MG63 (cell line): Measurements from ENCODE around the gene SRP54. TPM values are rescaled to one million over a fixed set of nuclear protein-coding genes. Genes with fewer than 3 reads are reported as not detected.
"Not testable (repeated sequence)": the region's sequence is repeated elsewhere in the genome, so short reads cannot be mapped to it uniquely, and the experiment has no call there.

Experiments used
- DNase-seq: peaks from one replicate; pipeline ENCODE4 v3.0.0-alpha.2; 2020
- H3K27me3 ChIP-seq: fragments of 250-450 bp; sonication (Bioruptor Pico); 2 replicates; pipeline ENCODE4 v1.5.1; 2020; ENCODE audit warnings: mild to moderate bottlenecking, moderate library complexity
- H3K36me3 ChIP-seq: fragments of 250-450 bp; sonication (Bioruptor Pico); 2 replicates; pipeline ENCODE4 v1.5.1; 2020; ENCODE audit warnings: mild to moderate bottlenecking, moderate library complexity
- H3K4me3 ChIP-seq: fragments of 250-450 bp; sonication (Bioruptor Pico); 2 replicates; pipeline ENCODE4 v1.5.1; 2020; ENCODE audit warnings: mild to moderate bottlenecking, moderate library complexity
- H3K9me3 ChIP-seq: fragments of 250-450 bp; sonication (Bioruptor Pico); 2 replicates; pipeline ENCODE4 v1.5.1; 2020; ENCODE audit warnings: mild to moderate bottlenecking, moderate library complexity
- total RNA-seq: library from RNA; depleted of rRNA; stranded (reverse); fragments of >200 nt; shearing (Covaris generic); gene quantifications from 2 replicates; pipeline ENCODE4 v1.2.3, GENCODE V29; 2014; ENCODE audit warnings: low replicate concordance

Gene SRP54
- total RNA-seq, 1 experiment from 2014 or later, result 41.9 TPM

DNA sequence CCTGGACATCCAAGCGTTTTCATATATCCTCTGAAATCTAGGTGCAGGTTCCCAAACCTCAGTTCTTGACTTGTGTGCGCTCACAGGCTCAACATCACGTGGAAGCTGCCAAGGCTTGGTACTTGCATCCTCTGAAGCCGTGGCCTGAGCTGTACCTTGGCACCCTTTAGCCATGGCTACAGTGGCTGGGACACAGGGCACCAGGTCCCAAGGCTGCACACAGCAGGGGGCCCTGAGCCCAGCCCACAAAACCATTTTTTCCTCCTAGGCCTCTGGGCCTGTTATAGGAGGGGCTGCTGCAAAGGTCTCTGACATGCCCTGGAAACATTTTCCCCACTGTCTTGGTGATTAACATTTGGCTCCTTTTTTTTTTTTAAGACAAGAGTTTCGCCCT is 51.6 kb downstream of the SRP54 start:
- no peak for DNase-seq
- H3K9me3 ChIP-seq, result no peaks in the 10 kb centered on the region
- H3K36me3 ChIP-seq, result peaks cover 2% of the 10 kb centered on the region
- no peaks in the 10 kb centered on the region for H3K27me3 ChIP-seq
- no peak overlapping the region for H3K4me3 ChIP-seq

DNA sequence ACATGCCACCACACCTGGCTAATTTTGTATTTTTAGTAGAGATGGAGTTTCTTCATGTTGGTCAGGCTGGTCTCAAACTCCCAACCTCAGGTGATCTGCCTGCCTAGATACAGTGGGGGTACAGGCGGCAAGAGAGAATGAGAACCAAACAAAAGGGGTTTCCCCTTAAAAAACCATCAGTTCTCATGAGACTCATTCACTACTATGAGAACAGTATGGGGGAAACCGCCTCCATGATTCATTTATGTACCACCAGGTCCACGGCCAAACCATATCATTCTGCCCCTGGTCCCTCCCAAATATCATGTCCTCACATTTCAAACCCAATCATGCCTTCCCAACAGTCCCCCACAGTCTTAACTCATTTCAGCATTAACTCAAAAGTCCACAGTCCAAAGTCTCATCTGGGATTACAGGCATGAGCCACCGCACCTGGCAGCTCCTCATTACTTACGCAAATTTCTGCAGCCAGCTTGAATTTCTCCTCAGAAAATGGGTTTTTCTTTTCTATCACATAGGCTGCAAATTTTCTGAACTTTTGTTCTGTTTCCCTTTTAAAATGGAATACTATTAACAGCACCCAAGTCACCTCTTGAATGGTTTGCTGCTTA is 52.3 kb downstream of the SRP54 start:
- H3K4me3 ChIP-seq, H3K36me3 ChIP-seq, H3K9me3 ChIP-seq, H3K27me3 ChIP-seq, DNase-seq: not testable (repeated sequence)

DNA sequence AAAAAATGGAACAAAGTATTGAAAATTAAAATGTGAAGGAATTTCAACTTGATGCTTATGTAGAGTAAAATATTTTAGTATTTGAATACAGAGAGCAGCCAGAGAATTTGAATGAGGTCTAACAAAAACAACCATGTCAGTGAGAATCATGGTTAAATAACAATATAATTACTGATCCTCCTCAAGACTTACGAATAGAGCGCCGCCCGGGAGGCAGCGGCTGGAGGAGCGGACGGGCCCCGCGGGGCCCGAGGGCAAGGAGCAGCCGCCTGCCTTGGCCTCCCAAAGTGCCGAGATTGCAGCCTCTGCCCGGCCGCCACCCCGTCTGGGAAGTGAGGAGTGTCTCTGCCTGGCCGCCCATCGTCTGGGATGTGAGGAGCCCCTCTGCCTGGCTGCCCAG is 55.5 kb downstream of the SRP54 start:
- H3K36me3 ChIP-seq, result not testable (repeated sequence)

DNA sequence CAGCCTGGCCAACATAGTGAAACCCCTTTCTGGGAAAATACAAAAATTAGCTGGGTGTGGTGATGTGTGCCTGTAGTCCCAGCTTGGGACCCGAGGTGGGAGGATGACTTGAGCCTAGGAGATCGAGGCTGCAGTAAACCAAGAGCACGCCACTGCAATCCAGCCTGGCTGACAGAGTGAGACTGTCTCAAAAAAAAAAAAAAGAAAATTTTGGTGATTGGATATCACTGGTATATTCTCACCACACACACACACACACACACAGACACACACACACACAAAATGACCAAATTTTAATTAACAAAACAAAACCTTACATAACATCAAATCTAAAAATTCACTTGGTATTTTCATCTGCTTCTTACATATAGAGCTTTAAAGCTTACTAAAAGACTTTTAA is 59.8 kb downstream of the SRP54 start:
- H3K36me3 ChIP-seq, result no peaks in the 10 kb centered on the region
- no peak for DNase-seq
- no peaks in the 10 kb centered on the region for H3K27me3 ChIP-seq
- no peak overlapping the region for H3K4me3 ChIP-seq
- no peaks in the 10 kb centered on the region for H3K9me3 ChIP-seq

More for the DNA sequence above, 55.5 kb downstream of the SRP54 start:
- not testable (repeated sequence) for H3K9me3 ChIP-seq, H3K27me3 ChIP-seq, H3K4me3 ChIP-seq, DNase-seq

DNA sequence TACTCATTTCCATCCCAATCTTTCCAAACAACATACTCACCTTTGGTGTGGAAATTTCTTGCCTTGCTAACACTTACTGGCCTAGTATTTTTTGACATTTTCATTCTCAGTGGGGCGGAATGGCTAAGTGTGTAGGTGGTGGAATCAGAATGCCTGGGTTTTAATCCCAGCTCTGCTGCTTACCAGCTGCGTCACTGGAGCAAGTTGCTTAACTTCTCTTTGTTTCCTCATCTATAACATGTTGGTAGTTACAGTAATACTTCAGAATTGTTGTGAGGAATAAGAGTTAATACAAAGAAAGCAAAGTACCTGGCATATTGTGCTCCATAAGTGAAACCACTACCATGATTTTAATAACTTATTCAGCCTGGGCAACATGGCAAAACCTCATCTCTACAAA is 60.3 kb downstream of the SRP54 start:
- H3K27me3 ChIP-seq, result no peaks in the 10 kb centered on the region
- H3K4me3 ChIP-seq, result no peak overlapping the region
- DNase-seq, result no peak

DNA sequence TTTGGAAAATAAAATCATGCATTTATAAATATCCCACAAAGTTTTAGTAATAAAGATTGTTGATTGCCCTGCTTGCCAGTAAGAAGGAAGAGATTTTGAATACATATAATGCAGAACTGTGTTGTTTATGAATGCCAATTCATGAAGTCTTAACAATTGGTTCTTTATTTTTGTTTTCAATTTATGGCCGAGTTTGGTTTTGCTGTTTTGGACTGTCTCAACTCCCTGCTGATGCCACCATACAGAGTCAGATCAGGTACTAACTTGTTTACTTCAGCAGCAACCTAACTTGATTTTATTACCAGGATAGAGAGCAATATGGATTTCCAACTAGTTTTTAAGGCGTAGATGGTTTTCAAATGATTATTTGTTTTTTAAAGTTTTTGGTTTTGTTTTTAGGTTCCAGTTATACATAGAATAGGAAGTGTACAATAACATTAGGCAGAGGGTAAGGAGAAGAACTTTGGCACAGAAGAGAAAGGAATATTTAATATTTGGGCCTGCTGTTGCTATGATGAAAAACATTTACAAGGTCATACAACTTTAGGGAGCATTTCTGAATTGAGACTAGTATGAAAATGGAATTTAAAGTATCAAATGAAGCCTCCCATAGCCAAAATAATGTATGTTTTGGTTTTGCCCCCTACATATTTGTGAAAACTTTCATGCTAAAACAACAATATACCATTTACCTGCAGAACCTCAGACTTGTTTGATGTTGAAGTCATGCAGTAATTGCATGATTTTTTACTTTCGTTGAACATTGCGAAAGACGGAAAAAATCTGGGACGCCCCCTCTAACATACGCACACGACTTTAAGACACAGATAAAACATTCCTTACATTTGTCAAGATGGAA is 62.4 kb downstream of the SRP54 start:
- DNase-seq, result no peak
- Histone ChIP-seq H3K36me3 (peaks cover 8% of the 10 kb centered on the region; the same call in 1 of the 2 replicates), H3K4me3 (peak overlapping the region; percentile 73), H3K9me3 (no peaks in the 10 kb centered on the region), H3K27me3 (no peaks in the 10 kb centered on the region)

More for the DNA sequence above, 60.3 kb downstream of the SRP54 start:
- H3K9me3 ChIP-seq, result no peaks in the 10 kb centered on the region
- H3K36me3 ChIP-seq, result no peaks in the 10 kb centered on the region

DNA sequence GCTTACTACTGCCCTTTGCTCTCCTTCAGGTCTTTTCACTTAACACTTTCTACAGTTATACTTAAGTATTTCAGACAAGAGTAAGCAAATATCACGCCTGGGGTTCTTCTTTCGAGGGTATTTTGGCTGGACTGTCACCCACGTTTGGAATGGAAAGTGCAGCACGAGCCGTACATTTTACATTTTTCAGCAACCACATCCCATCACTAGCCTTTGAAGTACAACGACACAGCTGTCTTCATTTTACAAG is 62.9 kb downstream of the SRP54 start:
- no peak for DNase-seq
- Histone ChIP-seq H3K9me3 (no peaks in the 10 kb centered on the region), H3K27me3 (no peaks in the 10 kb centered on the region), H3K4me3 (peak overlapping the region; percentile 73), H3K36me3 (peaks cover 10% of the 10 kb centered on the region; the same call in 1 of the 2 replicates)

DNA sequence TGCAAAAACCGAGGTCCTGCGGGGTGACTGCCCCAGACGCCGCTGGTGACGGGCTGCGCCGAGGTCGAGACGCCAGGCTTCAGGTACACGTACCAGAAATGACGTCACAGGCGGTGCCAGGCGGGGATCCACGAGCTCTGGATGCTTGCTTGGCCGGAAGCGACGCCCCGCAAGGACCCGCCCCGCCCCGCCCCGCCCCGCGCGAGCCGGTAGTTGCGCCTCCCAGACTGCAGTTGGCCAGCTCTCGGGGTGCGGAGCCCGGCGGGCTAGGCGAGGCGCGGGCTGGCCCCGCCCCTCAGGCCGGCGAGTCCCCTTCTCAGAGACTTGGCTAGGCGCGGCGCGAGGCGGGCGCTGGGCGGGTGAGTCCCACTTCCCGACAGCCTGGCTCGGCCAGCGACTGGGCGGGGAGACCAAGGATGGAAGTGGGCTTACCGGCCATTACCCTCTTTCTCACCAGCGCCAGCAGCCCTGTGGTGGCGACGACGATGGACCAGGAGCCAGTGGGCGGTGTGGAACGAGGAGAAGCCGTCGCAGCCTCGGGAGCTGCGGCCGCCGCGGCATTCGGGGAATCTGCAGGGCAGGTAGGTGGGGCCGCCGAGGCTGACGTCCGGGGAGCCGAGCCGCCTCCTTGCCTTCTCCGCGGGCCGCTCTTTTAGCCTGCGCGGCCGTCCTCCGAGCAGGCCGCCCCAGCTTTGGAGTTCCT is 63.4 kb downstream of the SRP54 start, which contains the start of gene FAM177A1:
TSS of gene FAM177A1 (plus strand) at position 225 of the 703 bp plus-strand sequence. CDS start at position 417, 192 bp downstream.
- H3K27me3 ChIP-seq, result no peaks in the 10 kb centered on the region
- H3K9me3 ChIP-seq, result no peaks in the 10 kb centered on the region
- H3K4me3 ChIP-seq, result peak within 1 kb of the TSS; percentile 73
- peaks cover 10% of the 10 kb centered on the region; the same call in 1 of the 2 replicates for H3K36me3 ChIP-seq
- DNase-seq, result peak; percentile 95

DNA sequence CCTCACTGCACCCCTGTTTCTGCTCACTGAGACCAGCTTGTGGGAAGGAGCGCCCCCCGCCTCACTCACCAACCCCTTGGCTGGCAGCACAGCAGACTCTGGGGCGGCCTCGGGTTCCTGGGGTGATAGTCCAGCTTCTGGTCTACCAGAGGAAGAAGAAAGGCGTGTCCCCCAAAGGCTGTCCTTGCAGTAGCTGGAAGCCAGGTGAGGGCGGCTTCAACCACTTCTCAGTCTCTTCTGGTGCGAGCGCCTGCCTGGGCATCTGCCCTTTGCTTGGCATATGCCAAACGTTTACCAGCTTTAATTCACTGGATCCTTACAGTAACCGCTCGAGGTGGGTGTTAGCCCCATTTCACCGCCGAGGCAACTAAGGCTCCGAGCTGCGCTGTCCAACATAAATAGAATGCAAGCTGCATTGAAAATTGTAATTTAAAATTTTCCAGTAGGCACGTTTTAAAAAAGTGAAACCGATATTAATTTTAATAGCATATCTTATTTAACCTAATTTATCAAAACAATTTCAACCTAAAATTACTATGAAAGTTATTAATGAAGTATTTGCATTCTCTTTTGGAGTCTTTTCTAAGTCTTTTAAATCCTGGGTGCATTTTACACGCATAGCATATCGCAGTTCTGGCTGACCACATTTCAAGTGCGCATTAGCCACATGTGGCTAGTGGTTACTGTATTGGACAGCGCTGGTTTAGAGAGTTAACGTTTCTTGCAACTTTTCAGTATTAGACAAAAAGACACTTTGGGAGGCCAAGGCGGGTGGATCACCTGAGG is 64.2 kb downstream of the SRP54 start:
- H3K27me3 ChIP-seq, result no peaks in the 10 kb centered on the region
- H3K4me3 ChIP-seq, result peak overlapping the region; percentile 73
- H3K36me3 ChIP-seq, result peaks cover 10% of the 10 kb centered on the region; the same call in 1 of the 2 replicates
- DNase-seq, result peak; percentile 20
- no peaks in the 10 kb centered on the region for H3K9me3 ChIP-seq

DNA sequence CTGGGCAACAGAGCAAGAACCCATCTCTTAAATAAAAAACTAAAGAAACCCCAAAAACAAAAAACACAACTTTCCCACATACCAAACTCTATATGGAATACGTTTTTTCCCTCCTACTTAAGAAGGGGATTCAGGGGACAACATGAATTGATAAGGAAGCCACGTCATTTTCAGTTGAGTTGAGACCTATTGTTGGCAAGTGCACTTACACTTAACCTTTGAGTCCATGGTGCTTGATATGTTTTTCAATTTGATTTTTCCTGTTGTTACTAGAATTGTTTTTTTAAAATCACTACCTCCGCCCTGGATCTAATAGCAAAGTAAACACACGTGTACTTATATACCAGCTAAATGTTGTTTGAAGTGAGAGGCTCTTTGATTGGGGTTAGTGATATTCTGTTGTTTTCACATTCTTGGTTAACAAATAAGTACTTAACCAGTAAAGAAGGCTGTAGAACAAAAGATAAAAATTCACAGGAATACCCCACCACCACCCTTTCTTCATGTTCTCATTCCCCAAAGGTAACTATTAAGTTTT is 65.3 kb downstream of the SRP54 start:
- Histone ChIP-seq H3K27me3 (no peaks in the 10 kb centered on the region), H3K36me3 (peaks cover 10% of the 10 kb centered on the region; the same call in 1 of the 2 replicates), H3K4me3 (no peak overlapping the region), H3K9me3 (no peaks in the 10 kb centered on the region)
- DNase-seq, result no peak

DNA sequence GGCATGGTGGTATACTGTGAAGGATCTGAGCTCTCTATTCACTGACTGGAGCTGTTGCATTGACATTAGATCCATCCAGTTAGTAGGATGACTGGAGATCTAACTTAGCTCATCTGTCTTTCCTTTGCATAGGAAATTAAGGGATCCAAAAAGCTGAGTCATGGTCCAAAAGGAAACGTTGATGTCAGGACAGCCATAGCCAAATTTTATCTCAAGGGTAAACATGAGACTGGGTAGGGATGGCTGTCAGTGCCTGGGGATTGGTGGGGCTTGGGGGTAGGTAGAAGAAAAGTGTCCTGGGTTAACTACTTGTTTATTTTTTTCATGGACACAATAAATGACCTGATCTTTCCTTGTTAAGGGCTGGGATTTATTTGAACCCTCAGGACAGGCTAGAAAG is 67.9 kb downstream of the SRP54 start:
- Histone ChIP-seq H3K4me3 (no peak overlapping the region), H3K27me3 (no peaks in the 10 kb centered on the region), H3K36me3 (peaks cover 10% of the 10 kb centered on the region), H3K9me3 (no peaks in the 10 kb centered on the region)
- DNase-seq, result peak; percentile 32

DNA sequence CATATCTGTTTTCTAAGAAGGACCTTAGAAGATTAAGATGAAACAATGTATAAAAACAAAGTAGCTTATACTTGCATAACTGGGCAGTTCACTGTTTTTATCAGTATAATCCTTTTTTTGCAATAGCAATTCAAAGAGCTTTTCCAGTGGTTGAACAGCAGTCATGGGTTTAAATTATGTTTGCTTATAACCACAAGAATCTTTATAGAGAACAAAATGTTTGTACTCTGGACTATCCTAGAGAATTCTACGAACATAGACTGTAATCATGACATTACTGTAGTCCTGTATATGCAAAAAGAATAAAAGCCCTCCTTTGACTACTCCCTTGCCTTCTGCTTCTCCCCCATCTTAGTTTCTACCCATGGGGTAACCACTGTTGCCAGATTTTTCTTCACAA is 69.0 kb downstream of the SRP54 start:
- no peak overlapping the region for H3K4me3 ChIP-seq
- DNase-seq, result no peak
- no peaks in the 10 kb centered on the region for H3K27me3 ChIP-seq

DNA sequence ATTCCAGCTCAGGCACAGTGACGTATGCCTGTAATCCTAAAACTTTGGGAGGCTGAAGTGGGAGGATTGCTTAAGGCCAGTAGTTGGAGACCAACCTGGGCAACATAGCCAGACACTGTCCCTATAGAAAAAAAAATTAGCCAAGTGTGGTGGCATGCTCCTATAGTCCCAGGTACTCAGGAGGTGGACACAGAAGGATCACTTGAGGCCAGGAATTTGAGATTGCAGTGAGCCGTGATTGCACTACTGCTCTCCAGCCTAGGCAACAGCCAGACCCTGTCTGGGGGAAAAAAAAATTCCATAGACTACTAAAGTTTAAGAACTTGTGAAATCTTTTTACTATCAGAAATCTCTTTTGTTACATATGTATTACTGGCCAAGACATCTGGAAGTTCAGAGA is 69.8 kb downstream of the SRP54 start:
- no peaks in the 10 kb centered on the region for H3K9me3 ChIP-seq
- DNase-seq, result no peak
- no peak overlapping the region for H3K4me3 ChIP-seq
- no peaks in the 10 kb centered on the region for H3K27me3 ChIP-seq
- H3K36me3 ChIP-seq, result peaks cover 10% of the 10 kb centered on the region

More for the DNA sequence above, 69.0 kb downstream of the SRP54 start:
- Histone ChIP-seq H3K36me3 (peaks cover 10% of the 10 kb centered on the region), H3K9me3 (no peaks in the 10 kb centered on the region)

DNA sequence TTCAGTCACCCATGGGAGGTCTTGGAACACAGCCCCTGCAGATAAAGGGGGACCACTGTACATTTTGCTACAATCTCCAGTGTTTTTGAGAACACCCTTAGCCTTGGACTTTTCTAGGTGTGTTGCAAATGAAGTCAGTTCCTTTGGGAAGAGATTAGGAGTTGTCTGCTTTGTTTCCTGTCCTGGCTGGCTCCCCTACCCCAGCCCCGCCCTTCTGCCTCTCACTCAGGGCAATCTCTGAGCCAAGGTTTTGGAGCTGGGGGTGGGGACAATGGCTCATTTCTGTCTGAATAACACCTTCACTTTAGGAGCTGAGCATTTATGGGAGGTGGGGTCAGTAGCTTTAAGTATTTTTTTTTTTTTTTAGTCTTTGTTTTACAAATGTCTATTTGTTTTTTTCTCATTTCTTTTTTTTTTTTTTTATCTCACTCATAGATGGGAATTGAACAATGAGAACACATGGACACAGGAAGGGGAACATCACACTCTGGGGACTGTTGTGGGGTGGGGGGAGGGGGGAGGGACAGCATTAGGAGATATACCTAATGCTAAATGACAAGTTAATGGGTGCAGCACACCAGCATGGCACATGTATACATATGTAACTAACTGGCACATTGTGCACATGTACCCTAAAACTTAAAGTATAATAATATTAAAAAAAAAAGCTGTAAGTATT is 78.5 kb downstream of the SRP54 start:
- H3K27me3 ChIP-seq, H3K4me3 ChIP-seq, H3K9me3 ChIP-seq, H3K36me3 ChIP-seq: not testable (repeated sequence)
- DNase-seq, result peak; percentile 38

DNA sequence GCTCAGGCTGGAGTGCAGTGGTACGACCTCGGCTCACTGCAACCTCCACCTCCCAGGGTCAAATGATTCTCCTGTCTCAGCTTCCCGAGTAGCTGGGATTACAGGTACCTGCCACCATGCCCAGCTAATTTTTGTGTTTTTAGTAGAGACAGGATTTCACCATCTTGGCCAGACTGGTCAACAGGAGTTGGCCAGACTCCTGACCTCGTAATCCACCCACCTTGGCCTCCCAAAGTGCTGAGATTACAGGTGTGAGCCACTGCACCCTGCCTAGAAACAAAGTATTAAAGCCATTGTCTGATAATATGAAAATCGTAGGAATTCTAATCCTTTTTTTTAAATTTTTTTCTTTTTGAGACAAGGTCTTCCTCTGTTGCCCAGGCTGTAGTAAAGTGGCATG is 82.9 kb downstream of the SRP54 start:
- not testable (repeated sequence) for H3K36me3 ChIP-seq

More for the DNA sequence above, 82.9 kb downstream of the SRP54 start:
- not testable (repeated sequence) for DNase-seq, H3K9me3 ChIP-seq, H3K4me3 ChIP-seq, H3K27me3 ChIP-seq
